ENCODE measurements around the gene ASB13.

Gene ASB13

GRCh38 chr10:5638494-5638893, 27.9 kb downstream of the ASB13 start:
- no peak overlapping the region for H3K4me3 ChIP-seq (ENCODE audit: control insufficient read depth, low read depth, low read length)
- DNase-seq (ENCODE audit: low read depth) = no peak
- TF ChIP-seq, protein P1, sequence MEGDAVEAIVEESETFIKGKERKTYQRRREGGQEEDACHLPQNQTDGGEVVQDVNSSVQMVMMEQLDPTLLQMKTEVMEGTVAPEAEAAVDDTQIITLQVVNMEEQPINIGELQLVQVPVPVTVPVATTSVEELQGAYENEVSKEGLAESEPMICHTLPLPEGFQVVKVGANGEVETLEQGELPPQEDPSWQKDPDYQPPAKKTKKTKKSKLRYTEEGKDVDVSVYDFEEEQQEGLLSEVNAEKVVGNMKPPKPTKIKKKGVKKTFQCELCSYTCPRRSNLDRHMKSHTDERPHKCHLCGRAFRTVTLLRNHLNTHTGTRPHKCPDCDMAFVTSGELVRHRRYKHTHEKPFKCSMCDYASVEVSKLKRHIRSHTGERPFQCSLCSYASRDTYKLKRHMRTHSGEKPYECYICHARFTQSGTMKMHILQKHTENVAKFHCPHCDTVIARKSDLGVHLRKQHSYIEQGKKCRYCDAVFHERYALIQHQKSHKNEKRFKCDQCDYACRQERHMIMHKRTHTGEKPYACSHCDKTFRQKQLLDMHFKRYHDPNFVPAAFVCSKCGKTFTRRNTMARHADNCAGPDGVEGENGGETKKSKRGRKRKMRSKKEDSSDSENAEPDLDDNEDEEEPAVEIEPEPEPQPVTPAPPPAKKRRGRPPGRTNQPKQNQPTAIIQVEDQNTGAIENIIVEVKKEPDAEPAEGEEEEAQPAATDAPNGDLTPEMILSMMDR (IDR thresholded peaks at IDR 0.05; ENCODE audit: control insufficient read depth, insufficient read depth, low read depth, low read length, missing control alignments) = no peak

GRCh38 chr10:5634918-5635317, 31.5 kb downstream of the ASB13 start:
- TF ChIP-seq, protein P1 (IDR thresholded peaks at IDR 0.05; ENCODE audit: control insufficient read depth, insufficient read depth, low read depth, low read length, missing control alignments) = no peak
- DNase-seq (ENCODE audit: low read depth) = no peak

GRCh38 chr10:5633166-5633749, 33.1 kb downstream of the ASB13 start:
- TF ChIP-seq, protein P1 (IDR thresholded peaks at IDR 0.05; ENCODE audit: control insufficient read depth, insufficient read depth, low read depth, low read length, missing control alignments) = no peak
- DNase-seq (ENCODE audit: low read depth) = no peak
- no peak overlapping the region for H3K4me3 ChIP-seq (ENCODE audit: control insufficient read depth, low read depth, low read length)

More at GRCh38 chr10:5634918-5635317, 31.5 kb downstream of the ASB13 start:
- H3K4me3 ChIP-seq (ENCODE audit: control insufficient read depth, low read depth, low read length) = no peak overlapping the region

- no peak for DNase-seq (ENCODE audit: low read depth)
- TF ChIP-seq, protein P1 (IDR thresholded peaks at IDR 0.05; ENCODE audit: control insufficient read depth, insufficient read depth, low read depth, low read length, missing control alignments) = no peak
- no peak overlapping the region for H3K4me3 ChIP-seq (ENCODE audit: control insufficient read depth, low read depth, low read length)
Observed at GRCh38 chr10:5632446-5632845, 33.9 kb downstream of the ASB13 start.

GRCh38 chr10:5631936-5632335, 34.5 kb downstream of the ASB13 start:
- TF ChIP-seq, protein P1 (IDR thresholded peaks at IDR 0.05; ENCODE audit: control insufficient read depth, insufficient read depth, low read depth, low read length, missing control alignments) = no peak
- no peak for DNase-seq (ENCODE audit: low read depth)
- no peak overlapping the region for H3K4me3 ChIP-seq (ENCODE audit: control insufficient read depth, low read depth, low read length)

- no peak for DNase-seq (ENCODE audit: low read depth)
- H3K4me3 ChIP-seq (ENCODE audit: control insufficient read depth, low read depth, low read length) = no peak overlapping the region
- TF ChIP-seq, protein P1 (IDR thresholded peaks at IDR 0.05; ENCODE audit: control insufficient read depth, insufficient read depth, low read depth, low read length, missing control alignments) = no peak
Observed at GRCh38 chr10:5630112-5630436, 36.3 kb downstream of the ASB13 start.

Measured in AG09309 (cell line).